A549 (cell line): ENCODE data around the gene TIMM17A. TPM values are rescaled to one million over a fixed set of nuclear protein-coding genes. Genes with fewer than 3 reads are reported as not detected.

ENCODE experiments used
- ATAC-seq, 2 experiments: fragments of 200-7000 bp in 1 of 2; fragments of >200 bp in 1 of 2; cut with Nextera tagmentation in 1 of 2; cut with Tn5 transposase in 1 of 2; 3 replicates each; pipeline versions ENCODE4 v1.8.0 to v1.9.1; 2018 to 2020; ENCODE audit warnings: mild to moderate bottlenecking in 1 of 2, moderate library complexity in 1 of 2
- CTCF ChIA-PET: fragments of 300-600 bp; sonication (Branson Sonifier 250); formaldehyde crosslinking; extraction: SDS; loops from one replicate; lab custom pipeline; 2021; ENCODE audit warnings: antibody characterized with exemption, inconsistent platforms; lab: Yijun Ruan, JAX
- POLR2A ChIA-PET: fragments of 350-600 bp; formaldehyde crosslinking; extraction: SDS; loops from one replicate; lab custom pipeline; 2021; ENCODE audit warnings: antibody characterized with exemption, inconsistent platforms; lab: Yijun Ruan, JAX
- DNase-seq, 2 experiments: peaks; one replicate each; pipeline versions ENCODE4 v3.0.0 to v3.0.0-alpha.2; 2011 to 2016; ENCODE audit warnings: low read depth in 1 of 2, low spot score in 1 of 2
- FAIRE-seq: peaks from 2 replicates; lab custom pipeline; 2011; peaks lifted over from hg19 to GRCh38; lab: Jason Lieb, UNC
- H3K27ac ChIP-seq, 2 experiments: fragments of >200 bp; sonication (Bioruptor Twin); formaldehyde crosslinking; 3 replicates each; pipeline ENCODE4 v1.5.1; 2016 to 2017
- H3K4me1 ChIP-seq: fragments of >200 bp; sonication (Bioruptor Twin); formaldehyde crosslinking; 3 replicates; pipeline ENCODE4 v1.6.1; 2016
- H3K4me2 ChIP-seq: fragments of >200 bp; sonication (Bioruptor Twin); formaldehyde crosslinking; 3 replicates; pipeline ENCODE4 v1.6.1; 2016
- H3K4me3 ChIP-seq: fragments of >200 bp; sonication (Bioruptor Twin); formaldehyde crosslinking; 3 replicates; pipeline ENCODE4 v1.5.1; 2016
- H3K9me3 ChIP-seq: fragments of >200 bp; sonication (Bioruptor Twin); formaldehyde crosslinking; 3 replicates; pipeline ENCODE4 v1.6.1; 2016
- CBX2 ChIP-seq: fragments of 200-600 bp; sonication (generic); IDR thresholded peaks from 2 replicates; pipeline ENCODE4 v1.6.1; 2016; ENCODE audit warnings: low read depth, mild to moderate bottlenecking, borderline replicate concordance
- CHD2 ChIP-seq: fragments of 150-350 bp; IDR thresholded peaks from 2 replicates; pipeline ENCODE4 v1.6.1; 2014; ENCODE audit warnings: low read length; ENCODE audit not compliant: partially characterized antibody
- CHD4 ChIP-seq: fragments of 200-600 bp; sonication (generic); IDR thresholded peaks from 2 replicates; pipeline ENCODE4 v1.6.1; 2016; ENCODE audit warnings: antibody characterized with exemption, mild to moderate bottlenecking, borderline replicate concordance
- EHF ChIP-seq: fragments of 250-450 bp; sonication (Bioruptor Pico); IDR thresholded peaks from 2 replicates; pipeline ENCODE4 v1.5.0; 2020; ENCODE audit warnings: mild to moderate bottlenecking
- EHMT2 ChIP-seq: fragments of 200-600 bp; sonication (generic); IDR thresholded peaks from 2 replicates; pipeline ENCODE4 v1.6.1; 2016; ENCODE audit warnings: antibody characterized with exemption, low read depth, mild to moderate bottlenecking, moderate library complexity
- ELK1 ChIP-seq: fragments of 150-350 bp; IDR thresholded peaks from 2 replicates; pipeline ENCODE4 v1.6.1; 2014; ENCODE audit warnings: low read depth, mild to moderate bottlenecking, low read length
- EP300 ChIP-seq, 2 experiments: fragments of >200 bp; sonication (Bioruptor Twin); formaldehyde crosslinking; IDR thresholded peaks; 2 replicates in 1 of 2; 3 replicates in 1 of 2; pipeline ENCODE4 v1.6.1; 2016 to 2017
- ESRRA ChIP-seq: fragments of 150-350 bp; IDR thresholded peaks from 2 replicates; pipeline ENCODE4 v1.6.1; 2014; ENCODE audit warnings: mild to moderate bottlenecking, low read length, borderline replicate concordance
- FOSL2 ChIP-seq, 2 experiments: fragments of 450-650 bp in 1 of 2; fragments of >200 bp in 1 of 2; sonication (Bioruptor Twin) in 1 of 2; formaldehyde crosslinking; IDR thresholded peaks; 2 replicates each; pipeline versions ENCODE4 v1.5.0 to v1.6.1; 2016 to 2020; ENCODE audit warnings: mild to moderate bottlenecking in 1 of 2, moderate library complexity in 1 of 2
- FOXS1 ChIP-seq: fragments of 250-450 bp; sonication (Bioruptor Pico); IDR thresholded peaks from 2 replicates; pipeline ENCODE4 v1.5.0; 2020; ENCODE audit warnings: mild to moderate bottlenecking, moderate library complexity
- HOXB13 ChIP-seq: fragments of 250-450 bp; sonication (Bioruptor Pico); IDR thresholded peaks from 2 replicates; pipeline ENCODE4 v1.5.0; 2020; ENCODE audit warnings: low read depth, mild to moderate bottlenecking, moderate library complexity
- HOXB5 ChIP-seq: fragments of 250-450 bp; sonication (Bioruptor Pico); IDR thresholded peaks from 2 replicates; pipeline ENCODE4 v1.5.0; 2020; ENCODE audit warnings: mild to moderate bottlenecking, moderate library complexity
- JUNB ChIP-seq: fragments of >200 bp; sonication (Bioruptor Twin); formaldehyde crosslinking; IDR thresholded peaks from 2 replicates; pipeline ENCODE4 v1.6.1; 2016
- MAFK ChIP-seq: fragments of 450-650 bp; IDR thresholded peaks from 2 replicates; pipeline ENCODE4 v1.6.1; 2014; ENCODE audit not compliant: partially characterized antibody
- MAZ ChIP-seq: fragments of 150-350 bp; IDR thresholded peaks from 2 replicates; pipeline ENCODE4 v1.6.1; 2014; ENCODE audit warnings: antibody characterized with exemption, low read depth, low read length, borderline replicate concordance
- NFE2L2 ChIP-seq: fragments of 150-350 bp; conservative IDR thresholded peaks from 2 replicates; pipeline ENCODE4 v1.6.1; 2014; ENCODE audit warnings: low read length
- PBX3 ChIP-seq: IDR thresholded peaks from 2 replicates; pipeline ENCODE4 v1.6.1; 2012
- PHF8 ChIP-seq: fragments of 200-600 bp; sonication (generic); IDR thresholded peaks from 2 replicates; pipeline ENCODE4 v1.6.1; 2016; ENCODE audit warnings: low read depth, mild to moderate bottlenecking, antibody characterized with exemption, moderate library complexity, borderline replicate concordance
- POLR2A ChIP-seq: IDR thresholded peaks from 2 replicates; pipeline ENCODE4 v1.6.1; 2012; ENCODE audit warnings: mild to moderate bottlenecking, low read length
- POLR2AphosphoS2 ChIP-seq: conservative IDR thresholded peaks from 2 replicates; pipeline ENCODE4 v1.6.1; 2012; ENCODE audit warnings: low read length, improper control_type of control experiment, inconsistent platforms
- RARB ChIP-seq: fragments of 250-450 bp; sonication (Bioruptor Pico); IDR thresholded peaks from 2 replicates; pipeline ENCODE4 v1.8.0; 2021; ENCODE audit warnings: mild to moderate bottlenecking, moderate library complexity
- RNF2 ChIP-seq: fragments of 200-600 bp; sonication (generic); IDR thresholded peaks from 2 replicates; pipeline ENCODE4 v1.6.1; 2016; ENCODE audit warnings: low read depth, mild to moderate bottlenecking, antibody characterized with exemption, moderate library complexity, borderline replicate concordance
- SMC3 ChIP-seq: fragments of >200 bp; sonication (Bioruptor Twin); formaldehyde crosslinking; IDR thresholded peaks from 3 replicates; pipeline ENCODE4 v1.6.1; 2018; ENCODE audit warnings: inconsistent platforms
- TFCP2L1 ChIP-seq: fragments of 250-450 bp; sonication (Bioruptor Pico); IDR thresholded peaks from 2 replicates; pipeline ENCODE4 v1.5.0; 2021; ENCODE audit warnings: mild to moderate bottlenecking
- TP53 ChIP-seq: fragments of 250-450 bp; sonication (Bioruptor Pico); IDR thresholded peaks from 2 replicates; pipeline ENCODE4 v1.5.0; 2021; ENCODE audit warnings: mild to moderate bottlenecking, moderate library complexity
- ZC3H11A ChIP-seq: fragments of 450-650 bp; IDR thresholded peaks from 2 replicates; pipeline ENCODE4 v1.6.1; 2014; ENCODE audit warnings: antibody characterized with exemption, mild to moderate bottlenecking
- ZFP36 ChIP-seq: fragments of 450-650 bp; IDR thresholded peaks from 2 replicates; pipeline ENCODE4 v1.6.1; 2014; ENCODE audit warnings: borderline replicate concordance; ENCODE audit not compliant: partially characterized antibody
- WGBS: methylation state at CpG from one replicate; pipeline ENCODE4 v1.1.6; 2017; ENCODE audit errors: missing lambda C conversion rate; 5-methylcytosine and 5-hydroxymethylcytosine counted together
- polyA plus RNA-seq, 4 experiments: library from polyadenylated mRNA; depleted of rRNA in 3 of 4; stranded (reverse); fragments of >200 nt; fragmentation: RNase III in 1 of 4; extraction: RNeasy Plus Mini Kit Qiagen cat#74134 plus additional on column Dnase treatment in 1 of 4; gene quantifications; 2 replicates in 3 of 4; 3 replicates in 1 of 4; pipeline ENCODE4 v1.2.3, GENCODE V29; 2011 to 2017

TIMM17A gene
- polyA plus RNA-seq, 2 of the 4 experiments (the other 2 are of a cell fraction), result 127 to 134 TPM

GRCh38 chr1:201917362-201918033, 37.8 kb upstream of the TIMM17A start:
- DNase-seq, result peak; percentile 18 to 46
- no peak for TF ChIP-seq ELK1
- no peak for TF ChIP-seq MAZ
- no peak for TF ChIP-seq FOSL2 (IDR thresholded peaks at IDR 0.05)
- TF ChIP-seq FOSL2 (CRISPR knock-in tag; IDR thresholded peaks at IDR 0.05), result peak; percentile 67
- no peak for TF ChIP-seq CHD2
- TF ChIP-seq CHD4, result no peak
- no peak for TF ChIP-seq MAFK
- no peak for TF ChIP-seq TFCP2L1 (CRISPR knock-in tag)
- TF ChIP-seq PHF8, result no peak
- no peak for FAIRE-seq
- no peak overlapping the region for H3K4me3 ChIP-seq
- peaks cover 31% of the 10 kb centered on the region for H3K4me1 ChIP-seq
- peak overlapping the region; percentile 73 to 82 for H3K27ac ChIP-seq
- H3K9me3 ChIP-seq, result 0 out of 3 replicates have a peak, but pooled peaks cover 4% of the 10 kb centered on the region
- POLR2A ChIA-PET, result interaction anchor here (1.3 kb wide), 1 partner anchor 38 kb away, joined by 7 read pairs; the partner anchor contains the start of gene TIMM17A
- peak overlapping the region; percentile 70 for H3K4me2 ChIP-seq
- 68% methylated on average over 7 of the region's 7 CpGs for WGBS
- CTCF ChIA-PET, result interaction anchor here (1.0 to 20.2 kb wide), 8 partner anchors 11 to 82 kb away, joined by 3 to 303 read pairs (median 5); partner anchors contain the start of gene SHISA4
- peak; percentile 46 to 67 for ATAC-seq

- Histone ChIP-seq H3K27ac (peak overlapping the region; percentile 73 to 82; a peak in 5 of 6 replicates), H3K4me2 (no peak overlapping the region), H3K9me3 (0 out of 3 replicates have a peak, but pooled peaks cover 4% of the 10 kb centered on the region), H3K4me3 (no peak overlapping the region), H3K4me1 (peaks cover 31% of the 10 kb centered on the region)
- no peak for TF ChIP-seq CBX2
- no peak for TF ChIP-seq ZC3H11A
- no peak for TF ChIP-seq MAZ
- no peak for FAIRE-seq
- WGBS, result 86% methylated on average over 5 of the region's 5 CpGs
- CTCF ChIA-PET, result interaction anchor here (0.7 to 20.2 kb wide), 3 partner anchors 9 to 27 kb away, joined by 4 to 303 read pairs (median 5); partner anchors contain the start of gene SHISA4
- no peak for DNase-seq
- ATAC-seq, result no peak
- POLR2A ChIA-PET, result interaction anchor here (1.3 kb wide), 1 partner anchor 37 kb away, joined by 7 read pairs; the partner anchor contains the start of gene TIMM17A
Measured at GRCh38 chr1:201918343-201918742, 37.0 kb upstream of the TIMM17A start.

GRCh38 chr1:201921952-201922558, 33.2 kb upstream of the TIMM17A start:
- CTCF ChIA-PET, result interaction anchor here (0.6 to 20.2 kb wide), 3 partner anchors 18 to 178 kb away, joined by 3 to 303 read pairs (median 3); partner anchors contain the start of gene SHISA4
- no peak overlapping the region for H3K4me2 ChIP-seq
- ATAC-seq, result no peak
- no peak overlapping the region for H3K4me3 ChIP-seq
- TF ChIP-seq MAFK (peak; percentile 96), HOXB13 (peak; percentile 35; the same call in 1 of the 2 replicates), NFE2L2 (peak; percentile 96), PHF8 (no peak), ZFP36 (peak; percentile 14)
- POLR2A ChIA-PET, result no interaction called here
- peaks cover 17% of the 10 kb centered on the region for H3K4me1 ChIP-seq
- H3K9me3 ChIP-seq, result 0 out of 3 replicates have a peak, but pooled peaks cover 4% of the 10 kb centered on the region
- no peak for DNase-seq
- H3K27ac ChIP-seq, result peak overlapping the region; percentile 15 to 52; a peak in 4 of 6 replicates
- 85% methylated on average over 3 of the region's 3 CpGs for WGBS
- FAIRE-seq, result no peak

GRCh38 chr1:201925301-201925567, 30.1 kb upstream of the TIMM17A start:
- whole genome bisulfite sequencing, result 87% methylated on average over 2 of the region's 2 CpGs
- H3K4me3 ChIP-seq, result no peak overlapping the region
- CTCF ChIA-PET, result interaction anchor here (0.6 to 1.2 kb wide), 3 partner anchors 25 to 29 kb away, joined by 3 to 6 read pairs (median 3); no protein-coding TSS in a partner anchor
- ATAC-seq (no peak), FAIRE-seq (no peak), DNase-seq (no peak)
- H3K27ac ChIP-seq, result no peak overlapping the region
- H3K4me1 ChIP-seq, result 0 out of 3 replicates have a peak, but pooled peaks cover 5% of the 10 kb centered on the region
- H3K9me3 ChIP-seq, result 0 out of 3 replicates have a peak, but pooled peaks cover 4% of the 10 kb centered on the region
- no peak overlapping the region for H3K4me2 ChIP-seq
- POLR2A ChIA-PET, result no interaction called here
- no peak for TF ChIP-seq HOXB5 (CRISPR knock-in tag)
- no peak for TF ChIP-seq PBX3
- TF ChIP-seq SMC3, result no peak
- TF ChIP-seq EHMT2, result no peak
- no peak for TF ChIP-seq JUNB
- no peak for TF ChIP-seq POLR2A
- no peak for TF ChIP-seq POLR2AphosphoS2
- TF ChIP-seq ZFP36, result no peak
- no peak for TF ChIP-seq RNF2
- no peak for TF ChIP-seq TP53
- TF ChIP-seq FOXS1 (CRISPR knock-in tag), result no peak
- TF ChIP-seq EHF (CRISPR knock-in tag), result no peak
- TF ChIP-seq PHF8, result no peak
- TF ChIP-seq RARB (CRISPR knock-in tag), result no peak
- no peak for TF ChIP-seq EP300 (IDR thresholded peaks at IDR 0.05)
- no peak for TF ChIP-seq ESRRA
- no peak for TF ChIP-seq MAZ
